Esophagus squamous epithelium (tissue), 4 donors: ENCODE measurements around the gene CAMK2G.

Source experiments
- POLR2A ChIP-seq, 4 donors: fragments of 450-650 bp; IDR thresholded peaks; one replicate each; pipeline ENCODE4 v1.6.1; 2017; ENCODE audit warnings: antibody characterized with exemption in 4 of 4, mild to moderate bottlenecking in 4 of 4, moderate library complexity in 3 of 4
- TF ChIP-seq, protein P1 (sequence below), 6 experiments: fragments of 450-650 bp in 4 of 6; fragments of 200-600 bp in 2 of 6; sonication (generic) in 2 of 6; IDR thresholded peaks; one replicate each; pipeline ENCODE4 v1.5.1; 2016 to 2019; ENCODE audit warnings: antibody characterized with exemption in 6 of 6, mild to moderate bottlenecking in 4 of 6, moderate library complexity in 4 of 6

DNA sequence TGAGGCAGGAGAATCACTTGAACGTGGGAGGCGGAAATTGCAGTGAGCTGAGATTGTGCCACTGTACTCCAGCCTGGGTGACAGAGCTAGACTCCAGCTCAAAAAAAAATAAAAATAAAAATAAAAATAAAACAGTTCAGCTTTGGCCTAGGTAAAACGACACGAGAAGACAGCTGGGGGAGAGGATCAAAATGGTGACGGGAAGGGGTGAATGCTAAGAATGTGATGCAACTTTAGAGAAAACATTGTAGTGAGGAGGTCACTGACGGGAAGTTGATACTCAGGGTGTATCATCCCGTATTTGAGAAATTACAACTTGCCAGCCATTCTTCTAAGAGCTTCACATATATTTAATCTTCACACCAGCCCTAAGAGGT, 64.0 kb downstream of the CAMK2G start:
- no peak for TF ChIP-seq POLR2A (IDR thresholded peaks at IDR 0.05)
- TF ChIP-seq, protein P1, sequence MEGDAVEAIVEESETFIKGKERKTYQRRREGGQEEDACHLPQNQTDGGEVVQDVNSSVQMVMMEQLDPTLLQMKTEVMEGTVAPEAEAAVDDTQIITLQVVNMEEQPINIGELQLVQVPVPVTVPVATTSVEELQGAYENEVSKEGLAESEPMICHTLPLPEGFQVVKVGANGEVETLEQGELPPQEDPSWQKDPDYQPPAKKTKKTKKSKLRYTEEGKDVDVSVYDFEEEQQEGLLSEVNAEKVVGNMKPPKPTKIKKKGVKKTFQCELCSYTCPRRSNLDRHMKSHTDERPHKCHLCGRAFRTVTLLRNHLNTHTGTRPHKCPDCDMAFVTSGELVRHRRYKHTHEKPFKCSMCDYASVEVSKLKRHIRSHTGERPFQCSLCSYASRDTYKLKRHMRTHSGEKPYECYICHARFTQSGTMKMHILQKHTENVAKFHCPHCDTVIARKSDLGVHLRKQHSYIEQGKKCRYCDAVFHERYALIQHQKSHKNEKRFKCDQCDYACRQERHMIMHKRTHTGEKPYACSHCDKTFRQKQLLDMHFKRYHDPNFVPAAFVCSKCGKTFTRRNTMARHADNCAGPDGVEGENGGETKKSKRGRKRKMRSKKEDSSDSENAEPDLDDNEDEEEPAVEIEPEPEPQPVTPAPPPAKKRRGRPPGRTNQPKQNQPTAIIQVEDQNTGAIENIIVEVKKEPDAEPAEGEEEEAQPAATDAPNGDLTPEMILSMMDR (IDR thresholded peaks at IDR 0.05), result no peak
